DOHH2 (cell line): ENCODE measurements around the gene IRS2.

ENCODE experiments used
- CTCF ChIP-seq: fragments of 200-600 bp; sonication (generic); IDR thresholded peaks from one replicate; pipeline ENCODE4 v1.5.1; 2014; ENCODE audit warnings: antibody characterized with exemption, mild to moderate bottlenecking, low read depth, low read length; ENCODE audit not compliant: poor library complexity, severe bottlenecking
- EZH2phosphoT487 ChIP-seq: fragments of 200-600 bp; sonication (generic); IDR thresholded peaks from 2 replicates; pipeline ENCODE4 v1.6.1; 2017; ENCODE audit warnings: borderline replicate concordance, mild to moderate bottlenecking, antibody characterized with exemption, low read length, moderate library complexity, mixed read lengths

DNA sequence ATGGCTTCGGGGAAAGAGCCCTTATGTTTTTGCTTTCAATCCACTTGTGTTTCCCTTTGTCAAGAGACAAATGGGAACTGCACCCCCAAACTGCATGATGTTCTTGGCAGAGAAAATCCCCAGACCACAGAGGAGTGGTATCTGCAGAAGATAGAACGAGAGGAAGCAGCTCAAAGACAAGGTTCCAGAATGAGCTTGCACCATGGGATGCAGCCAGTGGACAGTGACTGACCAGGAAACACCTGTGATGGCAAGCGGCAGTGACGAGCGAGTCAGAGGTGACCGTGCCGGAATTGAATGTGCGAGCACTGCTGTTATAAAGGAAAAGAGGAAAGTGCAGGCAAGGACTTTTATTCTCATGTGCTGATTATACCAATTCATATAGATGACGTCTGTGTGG is 46.3 kb downstream of the IRS2 start:
- TF ChIP-seq CTCF (no peak), EZH2phosphoT487 (no peak)
